IPS-NIHi7 (cell line): Measurements from ENCODE around the gene CCN6.
"Not testable (repeated sequence)": the region's sequence is repeated elsewhere in the genome, so short reads cannot be mapped to it uniquely, and the experiment has no call there.

ENCODE experiments used
- DNase-seq: peaks from one replicate; pipeline ENCODE4 v3.0.0; 2012; ENCODE audit warnings: mixed read lengths; ENCODE audit errors: extremely low spot score

The CCN6 gene

GRCh38 chr6:112029045-112029822 is 24.7 kb upstream of the CCN6 start:
- peak; percentile 75 for DNase-seq

GRCh38 chr6:112030206-112030960 is 23.5 kb upstream of the CCN6 start:
- DNase-seq, result no peak

GRCh38 chr6:112030961-112031660 is 22.8 kb upstream of the CCN6 start:
- no peak for DNase-seq

- no peak for DNase-seq
Observed at GRCh38 chr6:112031960-112032359, 21.9 kb upstream of the CCN6 start.

- no peak for DNase-seq
Observed at GRCh38 chr6:112032728-112033127, 21.2 kb upstream of the CCN6 start.

- DNase-seq, result no peak
Observed at GRCh38 chr6:112033791-112034615, 19.9 kb upstream of the CCN6 start.

GRCh38 chr6:112034616-112034995 is 19.3 kb upstream of the CCN6 start:
- no peak for DNase-seq

- DNase-seq, result no peak
Observed at GRCh38 chr6:112036088-112036637, 17.7 kb upstream of the CCN6 start.

- DNase-seq, result no peak
Observed at GRCh38 chr6:112037783-112038216, 16.1 kb upstream of the CCN6 start.

- DNase-seq, result no peak
Observed at GRCh38 chr6:112038268-112038667, 15.6 kb upstream of the CCN6 start.

- no peak for DNase-seq
Observed at GRCh38 chr6:112038756-112039430, 15.0 kb upstream of the CCN6 start.

- no peak for DNase-seq
Observed at GRCh38 chr6:112039431-112039770, 14.5 kb upstream of the CCN6 start.

GRCh38 chr6:112040956-112041355 is 12.9 kb upstream of the CCN6 start:
- DNase-seq, result no peak

GRCh38 chr6:112041535-112041934 is 12.4 kb upstream of the CCN6 start:
- no peak for DNase-seq

- DNase-seq, result peak; percentile 97
Observed at GRCh38 chr6:112043032-112044007, 10.6 kb upstream of the CCN6 start.

- no peak for DNase-seq
Observed at GRCh38 chr6:112044196-112044595, 9.7 kb upstream of the CCN6 start.

GRCh38 chr6:112044856-112045255 is 9.0 kb upstream of the CCN6 start:
- DNase-seq, result no peak

GRCh38 chr6:112047523-112047922 is 6.4 kb upstream of the CCN6 start:
- not testable (repeated sequence) for DNase-seq

GRCh38 chr6:112049026-112049799 is 4.7 kb upstream of the CCN6 start:
- no peak for DNase-seq
